ENCODE data around the gene ETNK2. TPM values are rescaled to one million over a fixed set of nuclear protein-coding genes. Genes with fewer than 3 reads are reported as not detected.

Gene ETNK2
- total RNA-seq, 4 donors from 2014 or later: 0.66 to 3.1 (median 2.3) TPM

DNA sequence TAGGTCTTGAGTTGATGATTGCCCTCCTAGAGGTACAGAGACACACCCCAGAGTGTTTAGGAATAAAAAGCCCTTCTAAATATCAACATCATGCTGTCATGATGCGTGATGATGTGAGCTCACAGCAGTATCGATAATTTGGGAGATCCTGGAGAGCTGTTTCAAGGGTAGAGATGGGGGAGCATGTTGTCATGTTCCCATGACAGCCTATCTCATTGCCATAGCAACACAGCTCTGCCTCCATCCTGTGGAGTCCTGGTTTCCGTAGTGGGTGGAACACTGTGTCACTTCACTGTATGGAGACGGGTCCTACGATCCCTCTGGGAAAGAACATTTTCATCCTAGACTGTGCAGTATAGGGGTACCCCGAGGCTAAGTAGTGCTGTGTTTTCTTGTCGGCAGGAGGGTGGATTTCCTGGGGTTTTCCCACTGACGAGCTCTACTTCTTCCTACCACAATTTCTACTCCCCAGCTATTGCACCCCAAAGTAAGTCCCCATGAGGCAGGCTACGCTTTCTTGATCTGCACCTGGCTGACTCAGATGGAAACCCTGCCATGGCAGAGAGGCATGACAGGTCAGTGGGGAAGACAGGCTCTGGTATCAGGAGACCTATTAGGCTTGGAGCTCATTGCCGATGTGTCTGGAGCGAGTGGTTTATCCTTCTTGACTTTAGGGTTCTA lies 37.3 kb upstream of the ETNK2 start:
- in situ Hi-C loops (cut with MboI; ENCODE audit: low sequenced_read_pairs in 4 of 4): no loop called here
- ATAC-seq (no peak), DNase-seq (no peak)
- Histone ChIP-seq H3K9me3 (no peaks in the 10 kb centered on the region), H3K27me3 (peaks cover 3 to 22% (median 12%) of the 10 kb centered on the region in 3 donors), H3K36me3 (no peaks in the 10 kb centered on the region), H3K27ac (no peak overlapping the region), H3K4me3 (no peak overlapping the region), H3K4me1 (peaks cover 0 to 5% of the 10 kb centered on the region in 2 donors)
- TF ChIP-seq, protein P1, sequence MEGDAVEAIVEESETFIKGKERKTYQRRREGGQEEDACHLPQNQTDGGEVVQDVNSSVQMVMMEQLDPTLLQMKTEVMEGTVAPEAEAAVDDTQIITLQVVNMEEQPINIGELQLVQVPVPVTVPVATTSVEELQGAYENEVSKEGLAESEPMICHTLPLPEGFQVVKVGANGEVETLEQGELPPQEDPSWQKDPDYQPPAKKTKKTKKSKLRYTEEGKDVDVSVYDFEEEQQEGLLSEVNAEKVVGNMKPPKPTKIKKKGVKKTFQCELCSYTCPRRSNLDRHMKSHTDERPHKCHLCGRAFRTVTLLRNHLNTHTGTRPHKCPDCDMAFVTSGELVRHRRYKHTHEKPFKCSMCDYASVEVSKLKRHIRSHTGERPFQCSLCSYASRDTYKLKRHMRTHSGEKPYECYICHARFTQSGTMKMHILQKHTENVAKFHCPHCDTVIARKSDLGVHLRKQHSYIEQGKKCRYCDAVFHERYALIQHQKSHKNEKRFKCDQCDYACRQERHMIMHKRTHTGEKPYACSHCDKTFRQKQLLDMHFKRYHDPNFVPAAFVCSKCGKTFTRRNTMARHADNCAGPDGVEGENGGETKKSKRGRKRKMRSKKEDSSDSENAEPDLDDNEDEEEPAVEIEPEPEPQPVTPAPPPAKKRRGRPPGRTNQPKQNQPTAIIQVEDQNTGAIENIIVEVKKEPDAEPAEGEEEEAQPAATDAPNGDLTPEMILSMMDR (IDR thresholded peaks at IDR 0.05 in 4 of 5, conservative IDR thresholded peaks at IDR 0.05 in 1 of 5): no peak
- TF ChIP-seq POLR2A (IDR thresholded peaks at IDR 0.05): no peak
- intact Hi-C loops (cut with DNase I; ENCODE audit: low total_unique reads): no loop called here

DNA sequence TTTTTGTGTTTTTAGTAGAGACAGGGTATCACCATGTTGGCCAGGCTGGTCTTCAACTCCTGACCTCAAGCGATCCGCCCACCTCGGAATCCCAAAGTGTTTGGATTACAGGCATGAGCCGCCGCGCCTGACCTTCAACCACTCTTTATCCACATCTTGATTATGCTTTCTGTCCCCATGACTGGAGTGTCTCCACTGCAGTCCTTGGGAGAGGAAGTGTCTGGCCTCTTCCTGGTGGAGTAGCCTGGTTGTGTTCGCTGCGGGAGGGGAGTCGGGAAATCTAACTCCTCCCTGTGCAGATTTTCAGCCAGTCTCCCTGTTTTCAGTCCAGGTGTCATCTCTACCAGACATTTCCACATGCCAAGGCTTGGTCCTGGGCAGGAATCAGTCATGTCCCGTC lies 34.8 kb upstream of the ETNK2 start:
- no peaks in the 10 kb centered on the region for H3K9me3 ChIP-seq
- TF ChIP-seq, protein P1 (IDR thresholded peaks at IDR 0.05 in 4 of 5, conservative IDR thresholded peaks at IDR 0.05 in 1 of 5): no peak
- TF ChIP-seq POLR2A (IDR thresholded peaks at IDR 0.05): no peak
- H3K27ac ChIP-seq: no peak overlapping the region
- H3K36me3 ChIP-seq: no peaks in the 10 kb centered on the region
- H3K4me3 ChIP-seq: no peak overlapping the region
- no peak for DNase-seq
- intact Hi-C loops (cut with DNase I; ENCODE audit: low total_unique reads) (no loop called here), in situ Hi-C loops (cut with MboI; ENCODE audit: low sequenced_read_pairs in 4 of 4) (no loop called here)
- peaks cover 3 to 14% (median 12%) of the 10 kb centered on the region in 3 donors for H3K27me3 ChIP-seq
- peaks cover 0 to 3% of the 10 kb centered on the region in 2 donors for H3K4me1 ChIP-seq
- no peak for ATAC-seq

DNA sequence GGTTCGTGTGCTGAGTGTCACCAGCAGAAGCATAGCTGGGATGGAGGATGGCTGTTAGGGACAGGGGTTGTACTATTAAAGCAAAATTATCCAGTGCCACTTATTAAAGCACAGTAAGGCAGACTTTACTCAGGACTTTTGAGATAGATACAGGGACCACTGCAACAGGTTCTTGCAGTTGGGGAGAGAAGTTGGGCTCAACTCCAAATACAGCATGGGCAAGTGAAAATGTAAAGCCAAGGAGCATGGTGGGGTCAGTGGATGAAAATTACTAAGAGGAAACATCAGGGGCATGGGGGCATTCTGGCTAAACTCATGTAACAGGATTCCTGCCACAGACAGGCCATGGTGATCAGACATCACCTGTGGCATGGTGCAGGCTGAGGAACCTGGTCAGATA lies 29.3 kb upstream of the ETNK2 start:
- intact Hi-C loops (cut with DNase I; ENCODE audit: low total_unique reads): no loop called here
- no peaks in the 10 kb centered on the region for H3K4me1 ChIP-seq
- in situ Hi-C loops (cut with MboI; ENCODE audit: low sequenced_read_pairs in 4 of 4): no loop called here

DNA sequence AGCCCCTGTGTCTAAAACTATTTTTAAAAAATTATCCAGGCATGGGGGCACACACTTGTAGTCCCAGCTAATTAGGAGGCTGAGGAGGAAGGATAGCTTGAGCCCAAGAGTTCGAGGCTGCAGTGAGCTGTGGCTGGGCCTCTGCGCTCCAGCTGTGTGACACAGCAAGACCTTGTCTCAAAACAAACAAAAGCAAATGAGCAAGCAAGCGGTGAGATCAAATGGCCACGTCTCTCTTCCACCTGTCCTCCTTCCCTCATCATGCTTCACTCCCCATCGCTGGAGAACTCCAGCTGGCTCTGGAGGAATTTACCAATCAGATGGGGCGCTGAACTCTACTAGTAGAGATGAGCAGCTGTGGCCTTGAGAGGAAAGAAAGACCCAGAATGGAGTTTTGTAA lies 28.3 kb upstream of the ETNK2 start:
- in situ Hi-C loops (cut with MboI; ENCODE audit: low sequenced_read_pairs in 4 of 4): no loop called here

More for the DNA sequence above, 29.3 kb upstream of the ETNK2 start:
- Histone ChIP-seq H3K9me3 (no peaks in the 10 kb centered on the region), H3K4me3 (no peak overlapping the region), H3K27me3 (no peaks in the 10 kb centered on the region), H3K27ac (no peak overlapping the region), H3K36me3 (no peaks in the 10 kb centered on the region)
- ATAC-seq (no peak), DNase-seq (no peak)
- TF ChIP-seq, protein P1 (IDR thresholded peaks at IDR 0.05 in 4 of 5, conservative IDR thresholded peaks at IDR 0.05 in 1 of 5): no peak
- no peak for TF ChIP-seq POLR2A (IDR thresholded peaks at IDR 0.05)

More for the DNA sequence above, 28.3 kb upstream of the ETNK2 start:
- ATAC-seq (no peak), DNase-seq (no peak)
- Histone ChIP-seq H3K4me1 (no peaks in the 10 kb centered on the region), H3K9me3 (no peaks in the 10 kb centered on the region), H3K27ac (no peak overlapping the region), H3K36me3 (no peaks in the 10 kb centered on the region), H3K4me3 (no peak overlapping the region), H3K27me3 (no peaks in the 10 kb centered on the region)
- intact Hi-C loops (cut with DNase I; ENCODE audit: low total_unique reads): no loop called here
- TF ChIP-seq, protein P1 (IDR thresholded peaks at IDR 0.05 in 4 of 5, conservative IDR thresholded peaks at IDR 0.05 in 1 of 5): no peak
- TF ChIP-seq POLR2A (IDR thresholded peaks at IDR 0.05): no peak
